ENCODE measurements around the gene NMT1. TPM values are rescaled to one million over a fixed set of nuclear protein-coding genes. Genes with fewer than 3 reads are reported as not detected.
A peak's percentile ranks its signal among the peaks of the same experiment; 100 is the strongest.

The NMT1 gene
- polyA plus RNA-seq, 6 donors from 2014 or later = 29.2 to 98.6 (median 55.5) TPM

GRCh38 chr17:45106582-45106981 is 45.5 kb downstream of the NMT1 start:
- H3K4me3 Mint-ChIP-seq = peak overlapping the region in 2 of 8 donors; percentile 9 to 47
- H3K27ac Mint-ChIP-seq = peak overlapping the region in 1 of 6 donors; percentile 28
- H3K9me3 Mint-ChIP-seq = no peaks in the 10 kb centered on the region
- H3K4me1 Mint-ChIP-seq = peaks cover 7 to 15% (median 8%) of the 10 kb centered on the region in 3 donors
- peaks cover 9 to 21% of the 10 kb centered on the region in 2 donors for H3K36me3 Mint-ChIP-seq
- no peak for DNase-seq
- H3K27me3 Mint-ChIP-seq = no peaks in the 10 kb centered on the region
- no peak for ATAC-seq (ENCODE audit: low read depth in 2 of 2)

GRCh38 chr17:45107293-45108010 is 46.3 kb downstream of the NMT1 start:
- no peak for ATAC-seq (ENCODE audit: low read depth in 2 of 2)
- H3K36me3 Mint-ChIP-seq = peaks cover 2 to 13% of the 10 kb centered on the region in 2 donors
- peaks cover 11 to 24% (median 17%) of the 10 kb centered on the region in 3 donors for H3K4me1 Mint-ChIP-seq
- H3K4me3 Mint-ChIP-seq = no peak overlapping the region
- no peak overlapping the region for H3K27ac Mint-ChIP-seq
- H3K9me3 Mint-ChIP-seq = no peaks in the 10 kb centered on the region
- no peaks in the 10 kb centered on the region for H3K27me3 Mint-ChIP-seq
- DNase-seq = no peak

DNA sequence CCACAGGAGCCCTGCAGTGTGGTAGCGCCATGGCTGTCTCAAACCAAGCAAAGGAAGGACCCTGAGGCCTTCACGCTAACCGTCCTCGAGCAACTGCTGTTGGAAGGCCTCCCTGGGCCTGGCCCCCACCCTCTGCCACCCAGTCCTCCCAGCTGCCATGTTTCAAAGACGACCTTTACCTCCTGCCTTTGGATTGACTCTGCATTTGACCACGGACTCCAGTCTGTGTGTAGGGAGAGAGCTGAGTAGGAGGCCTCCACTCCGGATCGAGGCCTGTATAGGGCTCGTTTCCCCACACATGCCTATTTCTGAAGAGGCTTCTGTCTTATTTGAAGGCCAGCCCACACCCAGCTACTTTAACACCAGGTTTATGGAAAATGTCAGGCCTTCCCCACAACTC is 46.9 kb downstream of the NMT1 start:
- Mint-ChIP-seq H3K27me3 (no peaks in the 10 kb centered on the region), H3K4me3 (no peak overlapping the region), H3K27ac (no peak overlapping the region), H3K9me3 (no peaks in the 10 kb centered on the region), H3K36me3 (peaks cover 0 to 7% of the 10 kb centered on the region in 2 donors), H3K4me1 (peaks cover 11 to 25% (median 17%) of the 10 kb centered on the region in 3 donors)
- ATAC-seq (ENCODE audit: low read depth in 2 of 2) (no peak), DNase-seq (no peak)

DNA sequence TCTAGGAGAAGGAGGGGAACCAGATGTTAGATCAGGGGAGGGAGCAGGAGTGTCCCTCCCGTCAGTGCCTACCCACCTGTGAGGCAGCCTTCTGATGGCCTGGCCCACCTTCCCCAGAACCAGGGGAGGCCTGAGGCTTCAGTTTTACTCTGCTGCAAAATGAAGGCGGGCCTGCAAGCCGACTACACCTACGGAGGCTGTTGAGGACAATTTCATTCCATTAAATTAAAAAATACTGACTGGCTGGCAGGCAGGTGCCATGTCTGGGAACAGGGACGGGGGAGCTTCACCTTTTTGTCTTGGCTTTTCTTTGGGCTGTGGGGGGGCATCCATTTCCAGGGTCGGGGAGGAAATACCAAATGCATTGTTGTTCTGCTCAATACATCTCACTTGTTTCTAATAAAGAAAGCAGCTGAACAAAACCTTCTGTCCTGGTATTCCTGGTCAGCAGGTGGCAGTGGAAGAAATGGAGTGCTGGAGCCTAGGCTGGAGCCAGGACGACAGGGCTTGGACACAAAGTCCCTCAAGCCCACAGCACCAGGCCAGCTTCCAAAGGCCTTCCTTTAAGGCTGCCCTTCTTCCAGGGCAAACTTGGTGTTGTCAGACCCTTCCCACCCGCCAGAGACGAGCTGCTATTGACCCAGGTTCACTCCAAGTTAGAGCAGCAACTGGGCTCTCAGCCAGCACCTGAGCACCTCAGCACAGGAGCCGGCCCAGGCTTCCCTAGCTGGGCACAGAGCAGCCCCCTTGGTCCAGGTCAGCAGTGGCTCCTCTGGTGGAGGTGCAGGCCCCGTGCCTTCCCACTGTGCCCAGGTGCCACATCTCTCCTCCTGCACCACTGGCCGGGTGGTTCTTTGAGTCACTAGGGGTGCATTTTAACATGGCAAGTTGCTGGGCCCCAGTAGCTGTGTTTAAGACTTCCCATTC is 47.7 kb downstream of the NMT1 start:
- Mint-ChIP-seq H3K27ac (peak overlapping the region in 2 of 6 donors; percentile 49 to 82), H3K27me3 (no peaks in the 10 kb centered on the region), H3K36me3 (no peaks in the 10 kb centered on the region), H3K4me1 (peaks cover 11 to 25% (median 17%) of the 10 kb centered on the region in 3 donors), H3K4me3 (no peak overlapping the region), H3K9me3 (no peaks in the 10 kb centered on the region)
- ATAC-seq (ENCODE audit: low read depth in 2 of 2) (no peak), DNase-seq (no peak)

- peak overlapping the region in 3 of 6 donors; percentile 26 to 63 (median 39) for H3K27ac Mint-ChIP-seq
Measured at GRCh38 chr17:45110676-45111611, 49.8 kb downstream of the NMT1 start.

DNA sequence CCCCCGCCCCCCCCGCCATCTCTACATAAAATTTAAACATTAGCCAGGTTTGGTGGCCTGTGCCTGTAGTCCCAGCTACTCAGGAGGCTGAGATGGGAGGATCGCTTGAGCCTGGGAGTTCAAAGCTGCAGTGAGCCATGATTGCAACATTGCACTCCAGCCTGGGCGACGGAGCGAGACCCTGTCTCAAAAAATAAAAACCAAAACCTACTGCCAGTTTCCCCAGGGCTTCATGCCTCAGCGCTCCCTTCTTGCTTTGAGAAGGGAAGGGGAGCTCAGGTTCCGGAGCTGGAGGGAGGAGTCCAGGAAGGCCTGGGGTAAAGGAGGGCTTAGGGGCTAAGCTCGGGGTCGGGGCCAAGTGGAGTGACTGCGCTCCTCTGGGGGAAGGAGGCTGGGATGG is 50.7 kb downstream of the NMT1 start:
- DNase-seq (no peak), ATAC-seq (ENCODE audit: low read depth in 2 of 2) (peak; percentile 69 to 75)
- Mint-ChIP-seq H3K4me1 (peaks cover 11 to 25% (median 17%) of the 10 kb centered on the region in 3 donors), H3K4me3 (peak overlapping the region in 2 of 8 donors; percentile 32 to 77), H3K36me3 (no peaks in the 10 kb centered on the region), H3K27ac (peak overlapping the region in 5 of 6 donors; percentile 39 to 87 (median 65)), H3K9me3 (no peaks in the 10 kb centered on the region), H3K27me3 (peaks cover 0 to 12% (median 10%) of the 10 kb centered on the region in 3 donors)

More at GRCh38 chr17:45110676-45111611, 49.8 kb downstream of the NMT1 start:
- peaks cover 11 to 25% (median 17%) of the 10 kb centered on the region in 3 donors for H3K4me1 Mint-ChIP-seq
- peaks cover 0 to 5% (median 3%) of the 10 kb centered on the region in 3 donors for H3K27me3 Mint-ChIP-seq
- H3K9me3 Mint-ChIP-seq = no peaks in the 10 kb centered on the region
- H3K4me3 Mint-ChIP-seq = no peak overlapping the region
- ATAC-seq (ENCODE audit: low read depth in 2 of 2) (no peak), DNase-seq (no peak)
- no peaks in the 10 kb centered on the region for H3K36me3 Mint-ChIP-seq

DNA sequence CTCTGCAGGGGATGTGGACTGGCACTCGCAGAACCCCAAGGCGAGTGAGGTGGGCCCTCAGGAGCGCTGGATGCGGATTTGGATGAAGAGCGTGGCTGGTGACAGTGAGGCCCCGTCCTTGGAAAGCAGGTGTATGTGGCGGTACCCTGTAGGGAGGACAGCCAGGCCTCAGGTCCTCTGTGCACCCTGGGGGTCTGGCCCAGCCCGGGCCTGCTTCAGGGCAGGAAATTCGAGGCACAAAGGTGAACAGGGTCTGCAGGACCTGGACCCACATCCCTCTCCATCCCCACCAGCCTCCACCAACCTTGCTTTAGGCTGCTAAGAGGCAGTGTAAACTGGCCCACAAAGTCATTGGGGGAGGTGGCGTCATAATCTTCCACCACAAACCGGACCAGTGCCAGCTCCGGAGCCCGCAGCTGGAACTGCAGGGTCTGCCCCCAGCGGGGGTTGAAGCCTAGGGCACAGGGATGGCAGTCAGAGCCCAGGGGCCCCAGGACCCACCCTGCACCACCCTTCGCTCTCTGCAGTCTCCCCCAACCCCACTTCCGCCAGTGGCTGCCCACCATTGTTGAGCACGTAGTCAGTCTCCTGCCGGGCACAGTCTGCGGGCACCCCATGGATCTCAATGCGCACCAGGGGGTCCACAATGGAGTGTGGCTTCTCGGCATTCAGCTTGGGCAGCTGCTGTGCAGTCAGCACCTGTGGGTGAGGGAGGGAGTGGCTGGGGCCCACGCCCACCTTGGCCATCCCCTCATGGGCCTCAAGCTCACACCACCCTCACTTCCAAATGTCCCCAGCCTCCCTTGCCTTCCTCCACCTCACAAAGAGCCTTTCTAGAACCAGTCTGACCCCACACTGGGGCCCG is 51.7 kb downstream of the NMT1 start:
- no peak overlapping the region for H3K4me3 Mint-ChIP-seq
- H3K9me3 Mint-ChIP-seq = no peaks in the 10 kb centered on the region
- peaks cover 0 to 12% (median 10%) of the 10 kb centered on the region in 3 donors for H3K27me3 Mint-ChIP-seq
- peaks cover 11 to 25% (median 17%) of the 10 kb centered on the region in 3 donors for H3K4me1 Mint-ChIP-seq
- H3K27ac Mint-ChIP-seq = peak overlapping the region in 2 of 6 donors; percentile 60 to 68
- ATAC-seq (ENCODE audit: low read depth in 2 of 2) = no peak
- no peak for DNase-seq
- no peaks in the 10 kb centered on the region for H3K36me3 Mint-ChIP-seq

DNA sequence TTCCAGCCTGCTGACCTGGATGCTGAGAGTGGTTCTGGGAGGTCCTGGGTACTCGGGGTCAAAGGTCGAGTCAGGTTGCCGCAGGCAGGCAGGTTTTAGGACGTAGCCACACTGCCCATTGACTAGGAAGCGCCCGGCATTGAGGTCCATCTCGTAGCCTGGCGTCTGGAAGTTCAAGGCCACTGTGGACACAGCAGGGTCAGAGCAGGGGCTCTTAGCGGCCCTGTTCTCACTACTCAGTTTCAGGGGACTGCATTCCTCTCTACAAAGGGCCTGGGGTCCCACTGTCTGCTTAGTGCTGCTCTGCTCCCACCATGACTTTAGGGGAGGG is 52.3 kb downstream of the NMT1 start:
- H3K27me3 Mint-ChIP-seq = peaks cover 0 to 12% (median 10%) of the 10 kb centered on the region in 3 donors
- H3K9me3 Mint-ChIP-seq = no peaks in the 10 kb centered on the region

DNA sequence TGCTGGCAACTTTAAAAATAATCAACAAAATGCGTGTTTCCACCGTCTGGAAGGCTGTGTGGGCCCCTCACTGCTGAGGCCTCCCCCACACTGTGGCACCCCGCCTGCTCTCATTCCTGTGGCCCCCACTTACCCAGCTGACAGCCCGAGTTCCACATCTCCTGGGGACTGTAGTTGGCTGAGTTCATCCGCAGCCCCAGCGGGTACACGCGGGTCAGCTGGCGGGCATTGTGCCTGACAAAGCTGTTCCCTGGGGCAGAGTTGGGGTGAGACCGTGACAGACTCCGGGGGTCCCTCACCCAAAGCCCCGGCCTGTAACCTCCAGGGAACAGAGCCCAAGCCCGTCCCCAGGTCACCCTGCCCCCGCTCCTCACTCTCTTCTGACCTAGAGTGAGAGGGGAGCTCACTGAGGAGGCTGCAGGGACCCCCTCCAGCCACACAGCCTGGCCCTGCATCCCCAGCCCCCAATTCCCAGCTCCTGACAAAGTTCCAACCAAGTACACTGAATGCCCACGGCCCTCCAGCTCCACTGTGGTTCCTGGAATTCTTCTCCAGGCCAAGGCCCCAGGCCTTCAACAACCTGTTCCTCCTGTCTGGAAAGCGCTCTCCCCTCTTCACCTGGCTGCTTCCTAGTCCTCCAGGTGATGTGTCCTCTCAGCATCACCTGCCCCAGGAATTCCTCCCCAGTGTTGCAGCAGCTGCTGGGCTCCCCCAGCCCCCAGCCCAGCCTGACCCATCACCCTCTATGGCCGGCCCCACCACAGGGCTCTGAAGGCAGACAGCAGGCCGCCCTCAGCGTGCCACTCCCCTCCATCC is 53.2 kb downstream of the NMT1 start:
- DNase-seq (no peak), ATAC-seq (ENCODE audit: low read depth in 2 of 2) (no peak)
- Mint-ChIP-seq H3K4me3 (no peak overlapping the region), H3K4me1 (peaks cover 10 to 21% (median 16%) of the 10 kb centered on the region in 3 donors), H3K27ac (no peak overlapping the region), H3K27me3 (peaks cover 0 to 14% (median 12%) of the 10 kb centered on the region in 3 donors), H3K36me3 (no peaks in the 10 kb centered on the region), H3K9me3 (no peaks in the 10 kb centered on the region)

More for the DNA sequence above, 52.3 kb downstream of the NMT1 start:
- DNase-seq = no peak
- Mint-ChIP-seq H3K4me3 (no peak overlapping the region), H3K4me1 (peaks cover 11 to 24% (median 17%) of the 10 kb centered on the region in 3 donors), H3K36me3 (no peaks in the 10 kb centered on the region), H3K27ac (peak overlapping the region in 1 of 6 donors; percentile 60)
- ATAC-seq (ENCODE audit: low read depth in 2 of 2) = no peak

GRCh38 chr17:45115015-45115625 is 54.0 kb downstream of the NMT1 start:
- peaks cover 8 to 21% (median 15%) of the 10 kb centered on the region in 3 donors for H3K4me1 Mint-ChIP-seq

GRCh38 chr17:45115871-45116270 is 54.8 kb downstream of the NMT1 start:
- peaks cover 0 to 25% (median 12%) of the 10 kb centered on the region in 3 donors for H3K27me3 Mint-ChIP-seq
- H3K4me1 Mint-ChIP-seq = peaks cover 8 to 17% (median 15%) of the 10 kb centered on the region in 3 donors
- H3K9me3 Mint-ChIP-seq = no peaks in the 10 kb centered on the region
- H3K27ac Mint-ChIP-seq = peak overlapping the region in 1 of 6 donors; percentile 68
- DNase-seq = no peak
- ATAC-seq (ENCODE audit: low read depth in 2 of 2) = no peak
- no peak overlapping the region for H3K4me3 Mint-ChIP-seq
- no peaks in the 10 kb centered on the region for H3K36me3 Mint-ChIP-seq

More at GRCh38 chr17:45115015-45115625, 54.0 kb downstream of the NMT1 start:
- Mint-ChIP-seq H3K4me3 (no peak overlapping the region), H3K27ac (no peak overlapping the region), H3K9me3 (no peaks in the 10 kb centered on the region), H3K36me3 (no peaks in the 10 kb centered on the region), H3K27me3 (peaks cover 0 to 22% (median 12%) of the 10 kb centered on the region in 3 donors)
- ATAC-seq (ENCODE audit: low read depth in 2 of 2) (no peak), DNase-seq (no peak)

Data from naive B cell (primary cell).